GM10248 (cell line): ENCODE results near the gene REEP3.
"Not testable (repeated sequence)": the region's sequence is repeated elsewhere in the genome, so short reads cannot be mapped to it uniquely, and the experiment has no call there.

Source experiments
- CTCF ChIA-PET: fragments of 300-600 bp; sonication (Branson Sonifier 250); formaldehyde crosslinking; extraction: SDS; loops from one replicate; lab custom pipeline; 2021; ENCODE audit warnings: antibody characterized with exemption; lab: Yijun Ruan, JAX
- POLR2A ChIA-PET: fragments of 350-650 bp; sonication (Branson Sonifier 250); formaldehyde crosslinking; extraction: SDS; loops from one replicate; lab custom pipeline; 2020; ENCODE audit warnings: antibody characterized with exemption; lab: Yijun Ruan, JAX
- DNase-seq: peaks from one replicate; pipeline ENCODE4 v3.0.0; 2012; ENCODE audit errors: extremely low spot score
- CTCF ChIP-seq: IDR thresholded peaks from 2 replicates; pipeline ENCODE4 v1.5.1; 2012; ENCODE audit warnings: mild to moderate bottlenecking, low read depth; ENCODE audit errors: extremely low read depth, missing control alignments, control extremely low read depth

REEP3 gene

DNA sequence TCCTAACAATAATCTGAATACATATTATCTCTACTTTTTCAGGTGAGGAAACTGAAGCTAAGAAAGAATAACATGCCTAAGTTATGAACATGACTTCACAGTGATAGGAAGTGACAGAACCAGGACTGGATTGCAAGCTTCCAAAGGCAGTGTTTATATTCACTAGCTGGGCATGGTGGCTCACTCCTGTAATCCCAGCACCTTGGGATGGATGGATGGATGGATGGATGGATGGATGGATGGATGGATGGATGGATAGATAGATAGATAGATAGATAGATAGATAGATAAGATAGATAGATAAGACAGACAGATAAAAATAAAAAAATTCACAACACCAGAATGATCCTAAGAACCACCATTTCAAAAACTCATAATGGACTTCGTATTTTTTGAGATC lies 37.2 kb upstream of the REEP3 start:
- ChIA-PET CTCF (interaction anchor here (0.8 to 2.5 kb wide), 3 partner anchors 12 to 317 kb away, joined by 3 to 6 read pairs (median 3); no protein-coding TSS in a partner anchor), POLR2A (no interaction called here)
- TF ChIP-seq CTCF = no peak
- DNase-seq = no peak

GRCh38 chr10:63487990-63488389 lies 33.2 kb upstream of the REEP3 start:
- CTCF ChIA-PET = interaction anchor here (1.2 kb wide), 1 partner anchor 22 kb away, joined by 3 read pairs; no protein-coding TSS in a partner anchor
- DNase-seq = no peak
- no peak for TF ChIP-seq CTCF
- POLR2A ChIA-PET = no interaction called here

DNA sequence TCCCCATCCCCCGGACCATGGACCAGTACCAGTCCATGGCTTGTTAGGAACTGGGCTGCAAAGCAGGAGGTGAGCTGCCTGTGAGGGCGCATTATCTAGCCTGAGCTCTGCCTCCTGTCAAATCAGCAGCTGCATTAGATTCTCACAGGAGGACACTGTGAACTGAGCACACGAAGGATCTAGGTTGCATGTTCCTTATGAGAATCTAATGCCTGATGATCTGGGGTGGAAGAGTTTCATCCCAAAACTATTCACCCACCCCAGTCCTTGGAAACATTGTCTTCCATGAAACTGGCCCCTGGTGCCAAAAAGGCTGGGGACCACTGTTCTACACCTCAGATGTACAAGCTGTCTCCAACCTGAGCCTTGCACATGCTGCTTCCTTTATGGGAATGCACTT lies 31.4 kb upstream of the REEP3 start:
- CTCF ChIA-PET = interaction anchor here (0.8 to 4.0 kb wide), 7 partner anchors 9 to 231 kb away, joined by 3 to 20 read pairs (median 4); no protein-coding TSS in a partner anchor
- no peak for TF ChIP-seq CTCF
- POLR2A ChIA-PET = no interaction called here
- DNase-seq = no peak

DNA sequence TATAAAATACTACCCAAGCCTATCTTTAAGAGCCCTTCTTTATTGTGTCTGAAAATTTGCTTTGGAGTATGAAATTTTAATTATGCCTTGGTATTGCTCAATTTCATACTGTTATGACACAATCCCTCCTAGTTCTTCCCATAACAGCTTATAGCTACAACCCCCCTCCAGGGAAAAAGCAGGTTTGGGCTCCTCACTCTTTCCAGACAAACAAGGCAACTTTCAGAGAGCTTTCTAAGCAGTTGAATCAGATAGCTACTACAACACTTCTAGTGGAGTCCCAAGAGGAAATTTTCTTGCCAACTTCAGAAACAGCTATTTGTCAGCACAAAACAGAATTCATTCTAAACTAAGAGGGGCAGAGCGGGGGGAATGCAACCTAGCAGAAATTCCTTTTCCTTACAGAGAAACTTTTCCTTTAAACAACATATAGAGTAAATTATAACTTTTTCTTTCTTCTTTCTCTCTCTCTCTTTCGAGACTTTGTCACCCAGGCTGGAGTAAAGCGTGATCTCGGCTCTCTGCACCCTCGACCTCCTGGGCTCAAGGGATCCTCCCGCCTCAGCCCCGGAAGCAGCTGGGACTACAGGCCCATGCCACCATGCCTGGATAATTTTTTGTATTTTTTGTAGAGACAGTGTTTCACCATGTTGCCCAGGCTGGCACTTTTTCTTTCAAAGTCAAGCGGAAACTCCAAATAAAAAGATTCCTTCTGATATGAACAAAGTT lies 29.4 kb upstream of the REEP3 start:
- TF ChIP-seq CTCF = no peak
- DNase-seq = no peak
- ChIA-PET POLR2A (no interaction called here), CTCF (interaction anchor here (0.9 to 4.0 kb wide), 5 partner anchors 11 to 325 kb away, joined by 3 to 20 read pairs (median 4); no protein-coding TSS in a partner anchor)

- CTCF ChIA-PET = interaction anchor here (0.9 to 4.0 kb wide), 3 partner anchors 12 to 326 kb away, joined by 3 to 20 read pairs (median 4); no protein-coding TSS in a partner anchor
- POLR2A ChIA-PET, DNase-seq: not testable (repeated sequence)
These were observed 28.9 kb upstream of the REEP3 start for GRCh38 chr10:63492317-63492690.

GRCh38 chr10:63493004-63493403 lies 28.2 kb upstream of the REEP3 start:
- no peak for TF ChIP-seq CTCF
- no peak for DNase-seq
- ChIA-PET CTCF (interaction anchor here (2.2 kb wide), 1 partner anchor 11 kb away, joined by 6 read pairs; no protein-coding TSS in a partner anchor), POLR2A (no interaction called here)

DNA sequence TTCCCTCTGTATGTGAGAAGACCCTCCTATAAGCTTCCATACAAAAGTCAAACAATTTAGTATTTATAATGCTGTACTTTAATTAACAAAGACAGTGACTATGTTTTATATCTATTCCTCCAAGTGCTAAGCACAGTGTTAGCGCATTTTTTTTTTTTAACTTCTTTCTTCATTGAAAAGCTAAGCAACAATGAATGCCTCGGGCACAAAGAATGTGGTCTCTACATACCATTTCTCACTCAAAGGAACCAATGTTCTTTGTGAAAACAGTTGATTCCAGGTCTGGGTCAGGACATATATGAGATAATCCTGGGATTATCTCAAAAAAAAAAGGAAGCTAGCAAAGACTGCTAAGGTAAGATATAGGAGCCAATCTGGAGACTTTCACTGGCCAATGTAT lies 26.2 kb upstream of the REEP3 start:
- ChIA-PET POLR2A (no interaction called here), CTCF (interaction anchor here (1.6 to 2.2 kb wide), 3 partner anchors 11 to 14 kb away, joined by 5 to 7 read pairs (median 6); no protein-coding TSS in a partner anchor)
- TF ChIP-seq CTCF = no peak
- DNase-seq = no peak
